Measurements from ENCODE around the gene CPLX4. TPM values are rescaled to one million over a fixed set of nuclear protein-coding genes. Genes with fewer than 3 reads are reported as not detected.

CPLX4 gene
- total RNA-seq, 1 donor from 2014 or later, result not detected

- TF ChIP-seq CTCF (IDR thresholded peaks at IDR 0.05; ENCODE audit: insufficient read depth, low read length, severe bottlenecking), result no peak
- no peak for FAIRE-seq
- Histone ChIP-seq H3K4me3 (ENCODE audit: low read depth, low read length) (no peak overlapping the region), H3K27me3 (ENCODE audit: control insufficient read depth, insufficient read depth, low read length) (peaks cover 1% of the 10 kb centered on the region), H3K36me3 (ENCODE audit: control insufficient read depth, insufficient read depth, low read length) (no peaks in the 10 kb centered on the region)
- peak; percentile 69 for DNase-seq (ENCODE audit: low read depth)
Measured at GRCh38 chr18:59300676-59301285, 17.7 kb downstream of the CPLX4 start.

- no peak for FAIRE-seq
- Histone ChIP-seq H3K4me3 (ENCODE audit: low read depth, low read length) (no peak overlapping the region), H3K36me3 (ENCODE audit: control insufficient read depth, insufficient read depth, low read length) (no peaks in the 10 kb centered on the region), H3K27me3 (ENCODE audit: control insufficient read depth, insufficient read depth, low read length) (peaks cover 6% of the 10 kb centered on the region)
- TF ChIP-seq CTCF (IDR thresholded peaks at IDR 0.05; ENCODE audit: insufficient read depth, low read length, severe bottlenecking), result no peak
- no peak for DNase-seq (ENCODE audit: low read depth)
Measured at GRCh38 chr18:59298871-59299270, 19.6 kb downstream of the CPLX4 start.

GRCh38 chr18:59293317-59293716, 25.1 kb downstream of the CPLX4 start:
- Histone ChIP-seq H3K36me3 (ENCODE audit: control insufficient read depth, insufficient read depth, low read length) (no peaks in the 10 kb centered on the region), H3K4me3 (ENCODE audit: low read depth, low read length) (no peak overlapping the region), H3K27me3 (ENCODE audit: control insufficient read depth, insufficient read depth, low read length) (peaks cover 8% of the 10 kb centered on the region)
- FAIRE-seq, result no peak
- DNase-seq (ENCODE audit: low read depth), result no peak
- no peak for TF ChIP-seq CTCF (IDR thresholded peaks at IDR 0.05; ENCODE audit: insufficient read depth, low read length, severe bottlenecking)

GRCh38 chr18:59286341-59286740, 32.1 kb downstream of the CPLX4 start:
- DNase-seq (ENCODE audit: low read depth) (no peak), FAIRE-seq (no peak)
- H3K27me3 ChIP-seq (ENCODE audit: control insufficient read depth, insufficient read depth, low read length), result peaks cover 7% of the 10 kb centered on the region
- H3K36me3 ChIP-seq (ENCODE audit: control insufficient read depth, insufficient read depth, low read length), result no peaks in the 10 kb centered on the region
- TF ChIP-seq CTCF (IDR thresholded peaks at IDR 0.05; ENCODE audit: insufficient read depth, low read length, severe bottlenecking), result no peak
- no peak overlapping the region for H3K4me3 ChIP-seq (ENCODE audit: low read depth, low read length)

- Histone ChIP-seq H3K27me3 (ENCODE audit: control insufficient read depth, insufficient read depth, low read length) (peaks cover 5% of the 10 kb centered on the region), H3K36me3 (ENCODE audit: control insufficient read depth, insufficient read depth, low read length) (no peaks in the 10 kb centered on the region), H3K4me3 (ENCODE audit: low read depth, low read length) (no peak overlapping the region)
- TF ChIP-seq CTCF (IDR thresholded peaks at IDR 0.05; ENCODE audit: insufficient read depth, low read length, severe bottlenecking), result no peak
- DNase-seq (ENCODE audit: low read depth) (no peak), FAIRE-seq (no peak)
Measured at GRCh38 chr18:59282341-59282740, 36.1 kb downstream of the CPLX4 start.

- Histone ChIP-seq H3K36me3 (ENCODE audit: control insufficient read depth, insufficient read depth, low read length) (no peaks in the 10 kb centered on the region), H3K27me3 (ENCODE audit: control insufficient read depth, insufficient read depth, low read length) (peaks cover 14% of the 10 kb centered on the region), H3K4me3 (ENCODE audit: low read depth, low read length) (no peak overlapping the region)
- no peak for TF ChIP-seq CTCF (IDR thresholded peaks at IDR 0.05; ENCODE audit: insufficient read depth, low read length, severe bottlenecking)
- DNase-seq (ENCODE audit: low read depth), result no peak
- FAIRE-seq, result no peak
Measured at GRCh38 chr18:59279722-59280121, 38.7 kb downstream of the CPLX4 start.
